ENCODE data around the gene ZNF473.

ZNF473 gene
- total RNA-seq: 1.5 to 13.4 (median 7.9) reads per million in 17 experiments

GRCh38 chr19:50025794-50026549 lies at the start of gene ZNF473:
Gene ZNF473, plus strand, starts transcription at chr19:50026005. Its CDS starts 5,078 bp downstream, at chr19:50031083.
- peak; percentile 97 to 98 (median 98) for DNase-seq

GRCh38 chr19:49976496-49976895 lies 49.3 kb upstream of the ZNF473 start:
- no peak for DNase-seq

GRCh38 chr19:49977076-49977475 lies 48.7 kb upstream of the ZNF473 start:
- no peak for DNase-seq

- DNase-seq: no peak
These were observed 47.9 kb upstream of the ZNF473 start for GRCh38 chr19:49977881-49978280.

GRCh38 chr19:49978324-49978723 lies 47.5 kb upstream of the ZNF473 start:
- DNase-seq: no peak

GRCh38 chr19:49981603-49982593 lies 43.9 kb upstream of the ZNF473 start:
- no peak for DNase-seq

- DNase-seq: peak; percentile 78 to 92 (median 88)
These were observed 42.1 kb upstream of the ZNF473 start for GRCh38 chr19:49983645-49984229.

GRCh38 chr19:49984491-49984890 lies 41.3 kb upstream of the ZNF473 start:
- no peak for DNase-seq

GRCh38 chr19:49985871-49986270 lies 39.9 kb upstream of the ZNF473 start:
- peak in 3 of 4 experiments; percentile 42 to 54 (median 51) for DNase-seq

- no peak for DNase-seq
These were observed 39.5 kb upstream of the ZNF473 start for GRCh38 chr19:49986354-49986753.

GRCh38 chr19:49987159-49987698 lies 38.6 kb upstream of the ZNF473 start:
- peak; percentile 96 to 98 (median 96) for DNase-seq

- no peak for DNase-seq
These were observed 37.8 kb upstream of the ZNF473 start for GRCh38 chr19:49988007-49988406.

GRCh38 chr19:49988433-49988832 lies 37.4 kb upstream of the ZNF473 start:
- DNase-seq: no peak

- peak; percentile 23 to 58 (median 43) for DNase-seq
These were observed 28.1 kb upstream of the ZNF473 start for GRCh38 chr19:49997709-49998108.

- no peak for DNase-seq
These were observed 26.3 kb upstream of the ZNF473 start for GRCh38 chr19:49999371-50000010.

- DNase-seq: no peak
These were observed 25.6 kb upstream of the ZNF473 start for GRCh38 chr19:50000038-50000840.

- peak; percentile 9 to 59 (median 54) for DNase-seq
These were observed 24.8 kb upstream of the ZNF473 start for GRCh38 chr19:50000841-50001557.

GRCh38 chr19:50001775-50002174 lies 24.0 kb upstream of the ZNF473 start:
- DNase-seq: no peak

GRCh38 chr19:50002386-50002960 lies 23.3 kb upstream of the ZNF473 start:
- no peak for DNase-seq

GRCh38 chr19:50003254-50003788 lies 22.5 kb upstream of the ZNF473 start:
- no peak for DNase-seq
